ENCODE results near the gene KCNK2.

Gene KCNK2

DNA sequence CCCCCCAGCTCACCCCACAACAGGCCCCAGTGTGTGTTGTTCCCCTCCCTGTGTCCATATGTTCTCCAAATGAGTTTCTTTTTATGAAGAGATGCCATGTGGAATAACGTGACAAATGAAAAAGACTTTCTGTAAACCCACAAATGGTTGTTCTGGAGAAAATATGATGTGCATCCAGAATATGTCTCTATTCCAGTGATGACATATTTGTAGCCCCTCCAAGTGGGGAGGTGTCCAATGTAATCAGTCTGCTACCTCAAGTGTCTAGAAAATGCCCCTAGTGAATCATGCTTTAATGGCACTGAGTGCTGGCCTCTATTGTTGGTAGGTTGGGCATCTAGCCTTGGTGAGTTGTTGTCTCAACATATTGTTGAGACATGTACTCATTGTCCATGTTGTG, 179.6 kb downstream of the KCNK2 start:
- no peak for DNase-seq

GRCh38 chr1:215263636-215264035, 181.1 kb downstream of the KCNK2 start:
- DNase-seq: no peak

GRCh38 chr1:215264649-215265048, 182.1 kb downstream of the KCNK2 start:
- DNase-seq: no peak

DNA sequence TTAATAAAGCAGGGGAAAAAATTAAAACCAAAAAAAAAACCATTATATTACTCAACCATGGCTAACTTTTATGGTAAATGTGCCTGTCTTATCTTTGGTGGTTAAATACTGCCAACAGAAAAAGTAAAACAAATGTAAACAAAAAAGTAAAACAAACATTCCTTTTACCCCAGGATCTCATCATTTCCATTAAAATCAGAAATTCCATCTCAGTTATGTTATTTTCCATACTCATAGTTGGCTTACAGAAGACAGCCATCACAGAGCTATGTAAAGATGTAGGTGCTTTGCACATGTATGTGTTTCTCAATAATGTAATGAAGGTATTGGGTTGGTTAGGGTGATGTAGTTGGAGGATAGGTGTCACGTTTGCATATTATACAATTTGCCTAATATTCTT, 185.0 kb downstream of the KCNK2 start:
- no peak for DNase-seq

GRCh38 chr1:215269955-215270354, 187.4 kb downstream of the KCNK2 start:
- DNase-seq: no peak

DNA sequence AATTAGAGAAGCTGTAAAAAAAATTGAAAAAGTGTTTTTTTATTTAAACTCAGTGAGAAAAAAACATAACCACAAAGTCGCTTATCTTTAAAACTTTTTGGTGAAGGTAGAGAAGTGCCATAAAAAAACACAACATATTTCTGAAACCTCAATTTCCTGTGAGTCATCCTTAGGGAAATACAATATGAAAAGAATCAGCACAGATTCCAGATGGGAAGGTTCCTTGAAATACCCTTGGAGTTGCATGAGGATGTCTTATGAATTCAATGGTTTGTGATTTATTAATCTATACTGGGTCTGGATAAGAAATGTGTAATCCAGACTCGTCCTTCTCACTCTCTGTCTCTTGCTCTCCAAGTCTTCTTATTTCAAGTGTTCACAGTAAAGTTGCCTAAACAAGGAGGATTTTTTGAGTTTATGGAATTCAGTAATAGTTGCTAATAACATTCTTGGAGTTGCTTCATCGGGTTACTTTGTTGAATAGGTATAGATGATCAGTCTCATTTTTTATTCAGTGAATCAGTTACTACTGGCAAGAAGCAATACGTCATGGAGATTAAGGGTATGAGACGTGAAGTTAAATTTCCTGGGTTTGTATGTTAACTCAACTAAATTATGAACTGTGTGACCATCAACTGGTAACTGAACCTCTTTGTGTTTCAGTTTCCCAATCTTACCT, 191.4 kb downstream of the KCNK2 start:
- DNase-seq: no peak

DNA sequence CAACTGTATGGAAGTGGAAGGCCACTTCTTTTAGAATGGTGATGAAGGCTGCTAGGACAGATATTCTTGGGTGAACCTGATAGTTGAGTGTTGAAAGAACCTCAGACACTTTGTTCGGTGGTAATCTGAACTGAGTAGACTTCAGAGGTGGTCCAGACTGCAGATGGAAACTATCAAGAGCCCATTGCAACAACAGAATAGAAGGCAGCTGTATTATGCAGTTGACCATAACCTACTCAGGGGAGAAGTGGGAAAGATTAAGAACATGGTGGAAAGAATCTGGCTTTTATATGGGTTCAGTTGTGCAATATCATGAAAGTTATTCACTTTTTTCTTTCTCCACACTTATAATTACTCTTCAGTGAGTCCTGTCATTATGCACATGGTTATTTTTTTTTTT, 194.0 kb downstream of the KCNK2 start:
- no peak for DNase-seq

- DNase-seq: no peak
Observed at GRCh38 chr1:215277532-215277931, 195.0 kb downstream of the KCNK2 start.

GRCh38 chr1:215279682-215280081, 197.1 kb downstream of the KCNK2 start:
- DNase-seq: no peak

GRCh38 chr1:215282557-215282956, 200.0 kb downstream of the KCNK2 start:
- no peak for DNase-seq

DNA sequence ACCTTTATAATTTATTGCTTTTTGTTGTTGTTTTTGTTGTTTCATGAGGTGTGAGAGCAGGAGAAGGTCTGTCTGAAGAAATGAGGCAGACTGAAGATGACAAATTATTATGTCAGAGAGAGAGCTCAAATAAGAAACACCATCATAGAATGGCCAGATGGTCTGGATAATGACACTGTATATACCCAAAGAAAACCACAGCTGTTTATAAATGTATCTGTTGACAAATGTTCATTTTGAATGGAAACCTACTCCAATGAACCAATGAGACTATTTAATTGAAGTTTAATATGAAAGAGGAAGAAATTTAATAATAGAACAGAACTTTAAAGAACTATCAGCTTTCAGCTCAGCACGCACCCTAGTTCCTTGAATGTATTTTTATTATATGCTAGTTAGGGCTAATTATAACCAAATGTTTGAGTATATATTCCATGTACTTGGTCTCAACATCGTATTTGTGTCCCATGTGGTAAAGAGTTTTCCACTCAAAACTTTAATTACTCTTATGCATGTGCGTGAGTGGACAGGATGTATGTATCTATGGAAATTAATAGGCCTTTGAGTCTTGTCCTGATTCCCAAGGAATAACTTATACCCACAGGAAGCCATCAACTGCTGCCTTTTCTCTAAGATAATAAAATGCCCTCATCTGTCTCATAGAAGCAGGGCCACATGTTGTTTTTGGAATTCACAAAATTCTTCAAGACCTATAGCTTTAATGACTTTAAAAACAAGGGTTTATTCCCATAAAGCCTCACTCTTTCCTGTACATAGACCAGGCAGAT, 202.7 kb downstream of the KCNK2 start:
- DNase-seq: no peak

All from activated CD4-positive, alpha-beta T cell treated with anti-CD3 and anti-CD28 coated beads, Interleukin-2, amount 50 U/mL, for 48 hours (primary cell).